NOMO-1 (cell line): ENCODE measurements around the gene GUCA2B.

Experiments used
- DNase-seq, 2 experiments: peaks; one replicate each; lab custom pipeline; 2025; ENCODE audit not compliant: unreplicated experiment in 2 of 2; lab: John Stamatoyannopoulos, UW

GUCA2B gene

GRCh38 chr1:42183957-42184268 lies 30.7 kb downstream of the GUCA2B start:
- DNase-seq: no peak

DNA sequence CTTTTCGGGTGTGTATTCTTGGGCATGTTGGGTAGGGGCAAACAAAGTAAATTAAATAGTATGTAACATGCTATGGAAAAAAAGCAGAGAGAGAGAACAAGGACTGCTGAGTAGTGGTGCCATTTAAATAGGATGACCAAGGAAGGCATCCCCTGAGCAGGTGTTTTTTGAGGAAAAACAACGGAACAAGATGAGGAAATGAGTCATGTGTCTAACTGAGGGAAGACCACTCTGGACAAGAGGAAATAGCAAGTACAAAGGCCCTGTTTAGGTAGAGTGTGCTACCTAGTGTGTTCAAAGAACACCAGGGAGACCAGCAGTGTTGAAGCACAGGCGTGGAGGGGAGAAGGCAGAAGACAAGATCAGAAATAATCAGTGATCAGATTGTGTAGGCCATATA lies 31.4 kb downstream of the GUCA2B start:
- no peak for DNase-seq

- DNase-seq: no peak
These were observed 32.9 kb downstream of the GUCA2B start for GRCh38 chr1:42186152-42186551.

DNA sequence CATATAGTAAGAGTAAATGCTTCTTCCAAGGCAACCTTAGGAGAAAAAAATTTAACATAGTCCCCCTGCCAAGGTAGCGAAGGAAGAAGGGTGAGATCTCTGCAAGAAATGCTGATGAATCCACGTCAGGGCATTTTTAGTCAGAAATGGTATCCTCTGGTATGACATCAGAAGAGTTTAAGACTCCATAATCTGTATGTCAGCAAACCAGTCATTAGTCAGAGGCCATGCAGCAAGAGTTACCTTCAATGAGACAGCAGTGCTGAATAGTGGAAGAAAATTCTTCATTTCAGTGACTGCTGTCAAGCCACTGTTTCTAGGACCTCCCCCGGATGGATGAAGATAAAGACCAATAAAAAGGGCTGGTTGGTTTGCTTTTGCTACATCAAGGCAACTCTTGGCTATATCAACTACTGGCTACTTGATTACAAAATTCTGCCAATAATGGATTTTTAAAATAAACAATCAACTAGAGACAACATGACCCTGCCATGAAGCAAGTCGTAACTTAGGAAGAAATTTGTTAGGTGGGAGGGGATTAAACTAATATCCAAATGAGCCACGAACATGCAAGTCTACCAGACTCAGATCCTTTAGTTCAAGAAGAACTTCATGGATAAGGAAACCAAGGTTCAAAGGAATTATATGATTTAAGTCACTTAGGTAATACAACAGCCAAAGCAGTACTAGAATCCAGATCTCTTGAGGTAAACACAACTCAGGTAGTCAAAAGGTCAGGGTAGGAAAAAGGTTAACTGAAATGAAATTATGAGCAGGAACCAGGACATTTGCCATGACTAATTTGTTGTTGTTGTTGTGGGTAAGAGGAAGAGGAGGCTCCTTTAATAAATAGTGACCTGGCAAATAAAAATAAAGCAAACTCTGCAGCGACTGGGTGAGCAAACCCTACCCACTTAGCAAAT lies 37.0 kb downstream of the GUCA2B start:
- no peak for DNase-seq

DNA sequence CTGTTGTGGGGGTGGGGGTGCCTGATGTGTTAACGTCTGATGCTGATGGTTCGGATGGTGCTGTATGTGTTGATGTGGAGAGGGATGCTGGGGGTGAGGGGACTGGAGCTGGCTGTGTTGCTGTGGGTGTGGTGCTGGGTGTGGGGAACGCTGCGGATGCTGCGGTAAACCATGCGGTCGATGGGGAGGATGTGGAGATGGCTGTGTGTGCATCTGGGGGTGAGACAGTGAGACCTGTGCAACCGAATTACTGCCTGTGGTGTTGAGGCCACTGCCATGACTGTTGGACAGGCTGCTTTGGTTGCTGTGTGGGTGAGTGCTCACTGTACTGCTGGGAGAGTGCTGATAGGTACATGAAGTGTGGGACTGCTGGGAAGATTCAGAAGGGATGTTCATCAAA lies 38.1 kb downstream of the GUCA2B start:
- DNase-seq: no peak

DNA sequence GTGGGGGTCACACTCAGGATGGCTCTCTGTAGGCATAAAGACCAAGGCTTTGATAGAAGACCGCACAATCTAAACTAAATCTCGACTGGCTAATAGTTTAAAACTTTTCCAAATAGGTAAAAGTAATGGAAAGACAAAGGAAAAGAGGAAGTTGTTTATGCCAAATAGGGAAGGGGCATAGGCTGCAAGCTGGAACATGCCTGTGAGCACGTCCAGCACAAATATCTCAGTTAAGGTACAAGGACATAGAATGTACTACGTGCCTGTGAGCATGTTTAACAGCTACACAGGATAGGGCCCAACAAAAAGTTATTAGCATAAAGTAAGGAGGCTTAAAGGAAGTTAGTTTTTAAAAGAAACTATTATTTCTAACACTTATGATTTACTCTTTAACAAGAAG lies 38.9 kb downstream of the GUCA2B start:
- DNase-seq: peak in 1 of 2 experiments; percentile 7

GRCh38 chr1:42195841-42196240 lies 42.6 kb downstream of the GUCA2B start:
- DNase-seq: no peak

DNA sequence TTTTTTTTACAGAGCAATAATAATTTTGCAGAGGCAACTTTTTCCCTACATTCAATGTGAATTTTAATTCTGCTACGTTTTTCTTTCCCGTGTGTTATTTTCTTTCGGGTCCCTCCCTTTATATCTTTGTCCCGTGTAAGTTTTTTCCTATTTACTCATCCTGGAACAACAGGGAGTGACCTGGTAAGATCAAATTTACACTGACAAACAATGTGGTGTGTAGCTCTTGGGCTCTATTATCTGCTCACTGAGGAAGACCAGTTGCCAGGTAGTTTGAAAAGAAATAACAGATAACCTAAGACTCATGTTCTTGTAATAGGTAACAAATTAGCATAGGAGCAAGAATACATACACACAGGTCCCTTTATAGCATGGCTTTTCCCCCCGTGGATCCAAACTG lies 45.0 kb downstream of the GUCA2B start:
- no peak for DNase-seq

DNA sequence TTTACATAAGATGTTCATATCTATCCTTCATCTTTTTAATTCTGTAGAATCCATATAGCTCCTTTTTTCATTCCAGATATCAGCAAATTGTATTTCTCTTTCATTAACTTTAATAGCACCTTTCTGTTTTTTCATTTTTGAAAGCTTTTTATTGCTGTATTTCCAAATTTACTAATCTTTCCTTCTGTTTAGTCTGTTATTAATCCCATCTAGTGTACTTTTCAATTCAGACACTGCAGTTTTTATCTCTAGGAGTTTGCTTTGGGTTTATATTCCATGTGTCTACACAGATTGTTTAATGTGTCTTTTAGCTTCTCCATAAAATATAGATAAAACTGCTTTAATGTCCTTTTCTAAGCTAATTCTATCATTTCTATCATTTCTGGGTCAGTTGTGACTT lies 48.8 kb downstream of the GUCA2B start:
- no peak for DNase-seq
